GM12878 (cell line): ENCODE measurements around the gene SMPD2.
A peak's percentile ranks its signal among the peaks of the same experiment; 100 is the strongest.

Experiments
- ATF2 ChIP-seq: IDR thresholded peaks from 2 replicates; pipeline ENCODE4 v1.6.1; 2012; ENCODE audit warnings: low read length, inconsistent platforms
- CTCF ChIP-seq, 3 experiments: IDR thresholded peaks in 2 of 3; conservative IDR thresholded peaks in 1 of 3; 2 replicates each; pipeline ENCODE4 v1.5.1; 2011; ENCODE audit warnings: low read depth in 3 of 3, low read length in 3 of 3, mild to moderate bottlenecking in 3 of 3, control low read depth in 2 of 3, moderate library complexity in 2 of 3, inconsistent platforms in 1 of 3, mixed read lengths in 1 of 3; ENCODE audit not compliant: control insufficient read depth in 2 of 3, insufficient read depth in 1 of 3; ENCODE audit errors: extremely low read depth in 1 of 3
- FOXK2 ChIP-seq: fragments of 450-650 bp; IDR thresholded peaks from 2 replicates; pipeline ENCODE4 v1.6.1; 2017; ENCODE audit warnings: mild to moderate bottlenecking, moderate library complexity
- POLR2A ChIP-seq: IDR thresholded peaks from 2 replicates; pipeline ENCODE4 v1.6.1; 2011; ENCODE audit warnings: low read depth, mild to moderate bottlenecking, low read length
- RAD21 ChIP-seq: IDR thresholded peaks from 2 replicates; pipeline ENCODE4 v1.6.1; 2011; ENCODE audit warnings: mild to moderate bottlenecking, low read depth, low read length, moderate library complexity; ENCODE audit not compliant: insufficient read depth

- peak; percentile 60 for TF ChIP-seq POLR2A
- TF ChIP-seq CTCF (IDR thresholded peaks at IDR 0.05 in 2 of 3, conservative IDR thresholded peaks at IDR 0.05 in 1 of 3; ENCODE audit: control insufficient read depth in 2 of 3, extremely low read depth in 1 of 3, insufficient read depth in 1 of 3, low read depth in 3 of 3, low read length in 3 of 3) = peak in 2 of 3 experiments; percentile 10 to 18; a peak in 1 of 6 replicates
- no peak for TF ChIP-seq FOXK2
- no peak for TF ChIP-seq RAD21
- no peak for TF ChIP-seq ATF2
Observed at GRCh38 chr6:109447878-109448555, 7.5 kb downstream of the SMPD2 start.
